Measurements from ENCODE around the gene LRRC73.

The LRRC73 gene

GRCh38 chr6:43532201-43532600 is 22.1 kb upstream of the LRRC73 start:
- TF ChIP-seq TAF1 (IDR thresholded peaks at IDR 0.05; ENCODE audit: borderline replicate concordance, insufficient read depth, low read length) (no peak), FOXP2 (optimal IDR thresholded peaks at IDR 0.05; ENCODE audit: borderline replicate concordance, extremely low read depth, extremely low read length, insufficient read depth) (no peak), SIN3A (IDR thresholded peaks at IDR 0.05; ENCODE audit: borderline replicate concordance, insufficient read depth, low read length) (no peak), REST (IDR thresholded peaks at IDR 0.05; ENCODE audit: insufficient read depth in 1 of 2, low read depth in 2 of 2, low read length in 2 of 2) (no peak), POLR2AphosphoS5 (IDR thresholded peaks at IDR 0.05; ENCODE audit: low read depth, low read length) (no peak)

GRCh38 chr6:43524483-43524961 is 14.4 kb upstream of the LRRC73 start:
- no peak for TF ChIP-seq TAF1 (IDR thresholded peaks at IDR 0.05; ENCODE audit: borderline replicate concordance, insufficient read depth, low read length)
- TF ChIP-seq FOXP2 (optimal IDR thresholded peaks at IDR 0.05; ENCODE audit: borderline replicate concordance, extremely low read depth, extremely low read length, insufficient read depth) = no peak
- TF ChIP-seq POLR2AphosphoS5 (IDR thresholded peaks at IDR 0.05; ENCODE audit: low read depth, low read length) = no peak
- TF ChIP-seq REST (IDR thresholded peaks at IDR 0.05; ENCODE audit: insufficient read depth in 1 of 2, low read depth in 2 of 2, low read length in 2 of 2) = no peak
- TF ChIP-seq SIN3A (IDR thresholded peaks at IDR 0.05; ENCODE audit: borderline replicate concordance, insufficient read depth, low read length) = no peak

GRCh38 chr6:43523284-43523683 is 13.1 kb upstream of the LRRC73 start:
- TF ChIP-seq FOXP2 (optimal IDR thresholded peaks at IDR 0.05; ENCODE audit: borderline replicate concordance, extremely low read depth, extremely low read length, insufficient read depth) (no peak), TAF1 (IDR thresholded peaks at IDR 0.05; ENCODE audit: borderline replicate concordance, insufficient read depth, low read length) (no peak), POLR2AphosphoS5 (IDR thresholded peaks at IDR 0.05; ENCODE audit: low read depth, low read length) (no peak), REST (IDR thresholded peaks at IDR 0.05; ENCODE audit: insufficient read depth in 1 of 2, low read depth in 2 of 2, low read length in 2 of 2) (no peak), SIN3A (IDR thresholded peaks at IDR 0.05; ENCODE audit: borderline replicate concordance, insufficient read depth, low read length) (no peak)

- TF ChIP-seq POLR2AphosphoS5 (IDR thresholded peaks at IDR 0.05; ENCODE audit: low read depth, low read length) (peak; percentile 39; the same call in 1 of the 2 replicates), FOXP2 (optimal IDR thresholded peaks at IDR 0.05; ENCODE audit: borderline replicate concordance, extremely low read depth, extremely low read length, insufficient read depth) (no peak), TAF1 (IDR thresholded peaks at IDR 0.05; ENCODE audit: borderline replicate concordance, insufficient read depth, low read length) (no peak)
These were observed 12.6 kb upstream of the LRRC73 start for GRCh38 chr6:43522547-43523261.

GRCh38 chr6:43521836-43522235 is 11.7 kb upstream of the LRRC73 start:
- TF ChIP-seq FOXP2 (optimal IDR thresholded peaks at IDR 0.05; ENCODE audit: borderline replicate concordance, extremely low read depth, extremely low read length, insufficient read depth) = no peak
- TF ChIP-seq SIN3A (IDR thresholded peaks at IDR 0.05; ENCODE audit: borderline replicate concordance, insufficient read depth, low read length) = no peak
- TF ChIP-seq POLR2AphosphoS5 (IDR thresholded peaks at IDR 0.05; ENCODE audit: low read depth, low read length) = no peak
- TF ChIP-seq REST (IDR thresholded peaks at IDR 0.05; ENCODE audit: insufficient read depth in 1 of 2, low read depth in 2 of 2, low read length in 2 of 2) = no peak
- no peak for TF ChIP-seq TAF1 (IDR thresholded peaks at IDR 0.05; ENCODE audit: borderline replicate concordance, insufficient read depth, low read length)
